ENCODE data around the gene HECTD1. TPM values are rescaled to one million over a fixed set of nuclear protein-coding genes. Genes with fewer than 3 reads are reported as not detected.

The HECTD1 gene
- total and polyA plus RNA-seq, 12 donors: 49.5 to 189 (median 151) TPM

DNA sequence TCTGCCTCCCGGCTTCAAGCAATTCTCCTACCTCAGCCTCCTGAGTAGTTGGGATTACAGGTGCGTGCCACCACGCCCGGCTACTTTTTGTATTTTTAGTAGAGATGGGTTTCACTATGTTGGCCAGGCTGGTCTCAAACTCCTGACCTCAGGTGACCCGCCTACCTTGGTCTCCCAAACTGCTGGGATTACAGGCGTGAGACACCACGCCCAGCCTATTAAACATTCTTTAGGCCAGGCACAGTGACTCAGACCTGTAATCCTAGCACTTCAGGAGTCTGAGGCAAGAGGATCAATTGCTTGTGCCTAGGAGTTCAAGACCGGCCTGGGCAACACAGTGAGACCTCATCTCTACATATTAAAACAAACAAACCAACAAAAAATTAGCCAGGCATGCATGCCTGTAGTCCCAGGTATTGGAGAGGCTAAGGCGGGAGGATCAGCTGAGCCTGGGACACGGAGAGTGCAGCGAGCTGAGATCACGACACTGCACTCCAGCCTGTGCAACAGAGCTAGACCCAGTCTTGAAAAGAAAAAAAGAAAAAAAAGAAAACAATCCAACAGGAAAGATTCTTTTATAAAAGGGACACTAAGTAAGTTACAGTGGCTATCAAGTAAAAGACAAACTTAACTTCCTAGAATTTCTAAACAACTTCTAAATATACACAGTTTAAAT lies 70.2 kb downstream of the HECTD1 start:
- intact Hi-C loops (cut with DNase I): loop anchor here in 2 of 10 donors (10.0 kb wide), 1 partner anchor 217 kb away; no protein-coding TSS in a partner anchor
- no peaks in the 10 kb centered on the region for H3K4me1 ChIP-seq
- H3K36me3 ChIP-seq: peaks cover 0 to 100% (median 49%) of the 10 kb centered on the region in 9 donors
- TF ChIP-seq, protein P1, sequence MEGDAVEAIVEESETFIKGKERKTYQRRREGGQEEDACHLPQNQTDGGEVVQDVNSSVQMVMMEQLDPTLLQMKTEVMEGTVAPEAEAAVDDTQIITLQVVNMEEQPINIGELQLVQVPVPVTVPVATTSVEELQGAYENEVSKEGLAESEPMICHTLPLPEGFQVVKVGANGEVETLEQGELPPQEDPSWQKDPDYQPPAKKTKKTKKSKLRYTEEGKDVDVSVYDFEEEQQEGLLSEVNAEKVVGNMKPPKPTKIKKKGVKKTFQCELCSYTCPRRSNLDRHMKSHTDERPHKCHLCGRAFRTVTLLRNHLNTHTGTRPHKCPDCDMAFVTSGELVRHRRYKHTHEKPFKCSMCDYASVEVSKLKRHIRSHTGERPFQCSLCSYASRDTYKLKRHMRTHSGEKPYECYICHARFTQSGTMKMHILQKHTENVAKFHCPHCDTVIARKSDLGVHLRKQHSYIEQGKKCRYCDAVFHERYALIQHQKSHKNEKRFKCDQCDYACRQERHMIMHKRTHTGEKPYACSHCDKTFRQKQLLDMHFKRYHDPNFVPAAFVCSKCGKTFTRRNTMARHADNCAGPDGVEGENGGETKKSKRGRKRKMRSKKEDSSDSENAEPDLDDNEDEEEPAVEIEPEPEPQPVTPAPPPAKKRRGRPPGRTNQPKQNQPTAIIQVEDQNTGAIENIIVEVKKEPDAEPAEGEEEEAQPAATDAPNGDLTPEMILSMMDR (IDR thresholded peaks at IDR 0.05): no peak
- H3K9me3 ChIP-seq: no peaks in the 10 kb centered on the region
- no peak for ATAC-seq
- H3K27ac ChIP-seq: no peak overlapping the region
- H3K27me3 ChIP-seq: no peaks in the 10 kb centered on the region
- WGBS, 2 donors: 98 to 99% methylated on average over 12 of the region's 12 CpGs
- no peak overlapping the region for H3K4me3 ChIP-seq
- DNase-seq: no peak

DNA sequence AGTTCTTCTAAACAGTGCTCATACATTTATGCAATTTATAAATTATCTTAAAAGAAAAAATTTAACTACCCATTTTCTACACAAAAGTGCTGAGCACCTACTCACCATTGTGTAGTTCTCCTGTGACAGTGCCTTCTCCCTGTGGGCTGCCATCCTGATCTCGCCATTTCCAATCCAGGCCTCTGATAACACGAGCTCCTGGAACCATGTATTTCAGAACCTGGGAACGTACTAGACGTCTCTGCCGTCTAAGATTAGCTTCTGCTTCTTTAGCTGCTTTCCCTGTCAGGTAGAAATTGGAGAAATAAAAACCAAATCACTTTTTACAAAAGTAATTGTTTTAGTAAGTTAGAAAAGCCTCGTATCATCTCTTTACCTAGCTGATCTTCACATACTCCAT lies 74.5 kb downstream of the HECTD1 start:
- no peaks in the 10 kb centered on the region for H3K27me3 ChIP-seq
- no peak overlapping the region for H3K27ac ChIP-seq
- no peaks in the 10 kb centered on the region for H3K9me3 ChIP-seq
- H3K4me1 ChIP-seq: peaks cover 0 to 9% (median 0%) of the 10 kb centered on the region in 9 donors
- H3K4me3 ChIP-seq: no peak overlapping the region
- peaks cover 0 to 100% (median 55%) of the 10 kb centered on the region in 9 donors for H3K36me3 ChIP-seq
- ATAC-seq (no peak), DNase-seq (no peak)
- intact Hi-C loops (cut with DNase I): loop anchor here in 2 of 10 donors (10.0 kb wide), 1 partner anchor 222 kb away; no protein-coding TSS in a partner anchor
- TF ChIP-seq, protein P1 (IDR thresholded peaks at IDR 0.05): no peak
- WGBS, 2 donors: 69 to 75% methylated on average over 6 of the region's 6 CpGs

DNA sequence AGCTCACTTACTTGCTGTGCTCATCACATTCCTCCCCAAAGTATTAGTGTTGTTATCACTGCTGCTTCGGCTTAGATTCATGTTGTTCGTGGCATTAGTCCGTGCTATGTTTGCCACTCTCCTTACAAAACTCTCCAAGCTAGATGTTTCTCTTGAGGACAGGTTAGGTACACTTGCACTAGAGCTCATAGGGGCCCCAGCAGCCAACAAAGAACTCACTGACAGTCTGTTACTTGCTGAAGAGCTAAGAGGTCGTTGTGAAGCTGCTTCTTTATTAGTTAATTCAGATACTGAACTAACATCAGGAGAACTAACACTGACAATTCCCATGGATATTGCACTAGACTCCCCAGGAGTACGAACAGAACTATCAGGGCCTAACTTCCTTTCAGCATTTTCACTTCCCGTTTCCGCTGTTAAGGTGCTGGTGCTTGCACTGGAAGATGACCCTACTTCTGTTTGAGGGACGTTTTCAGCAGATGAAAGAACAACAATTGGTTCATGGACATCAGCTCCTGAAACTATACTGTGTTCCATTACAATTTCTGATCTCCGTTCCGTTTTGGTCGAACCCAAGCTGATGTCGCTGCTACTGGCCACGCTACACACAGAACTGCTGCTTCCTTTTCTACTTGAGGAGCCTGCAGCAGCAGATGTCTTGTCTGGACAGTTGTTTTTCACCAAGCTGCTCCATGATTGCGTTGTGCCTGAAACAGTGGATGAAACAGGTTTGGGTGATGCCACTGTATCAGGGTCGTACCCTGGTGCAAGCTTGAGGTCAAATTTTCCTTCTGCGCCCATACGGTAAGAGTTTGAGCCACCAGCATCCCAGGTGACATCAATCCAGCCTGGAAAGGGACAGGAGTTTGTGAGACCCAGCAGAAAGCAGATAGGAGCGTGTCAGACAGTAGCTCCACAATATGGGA lies 78.7 kb downstream of the HECTD1 start:
- intact Hi-C loops (cut with DNase I): loop anchor here in 1 of 10 donors (5.0 kb wide), 1 partner anchor 173 kb away; no protein-coding TSS in a partner anchor
- TF ChIP-seq, protein P1 (IDR thresholded peaks at IDR 0.05): no peak

DNA sequence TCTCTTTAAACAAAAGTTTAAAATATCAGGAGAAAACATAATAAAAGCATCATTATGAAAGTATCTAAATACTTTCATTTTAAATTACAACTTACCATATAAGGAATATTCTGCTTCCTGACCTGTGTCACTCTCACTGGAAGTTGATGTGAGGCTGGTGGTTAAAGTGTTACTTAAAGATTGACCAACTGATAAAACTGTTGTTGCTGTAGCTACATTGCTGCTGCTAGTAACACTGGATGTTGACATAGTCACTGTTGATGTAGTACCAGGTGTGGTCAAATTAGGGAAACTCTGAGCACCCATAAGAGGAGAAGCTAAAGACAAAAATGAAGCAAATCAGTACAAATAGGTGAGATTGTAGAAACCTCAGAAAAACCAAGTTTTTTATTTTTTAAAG lies 79.9 kb downstream of the HECTD1 start:
- Histone ChIP-seq H3K27ac (no peak overlapping the region), H3K4me1 (peaks cover 0 to 10% (median 0%) of the 10 kb centered on the region in 9 donors), H3K9me3 (no peaks in the 10 kb centered on the region), H3K27me3 (no peaks in the 10 kb centered on the region), H3K4me3 (no peak overlapping the region), H3K36me3 (peaks cover 0 to 100% (median 61%) of the 10 kb centered on the region in 9 donors)
- DNase-seq (no peak), ATAC-seq (no peak)
- intact Hi-C loops (cut with DNase I): loop anchor here in 1 of 10 donors (5.0 kb wide), 1 partner anchor 175 kb away; no protein-coding TSS in a partner anchor
- TF ChIP-seq, protein P1 (IDR thresholded peaks at IDR 0.05): no peak

More for the DNA sequence above, 78.7 kb downstream of the HECTD1 start:
- Histone ChIP-seq H3K9me3 (no peaks in the 10 kb centered on the region), H3K27me3 (no peaks in the 10 kb centered on the region), H3K36me3 (peaks cover 0 to 100% (median 65%) of the 10 kb centered on the region in 9 donors), H3K4me1 (peaks cover 0 to 10% (median 0%) of the 10 kb centered on the region in 9 donors), H3K27ac (no peak overlapping the region), H3K4me3 (no peak overlapping the region)
- no peak for DNase-seq
- 86 to 87% methylated on average over 18 of the region's 18 CpGs for WGBS, 2 donors
- ATAC-seq: no peak

Measured in heart right ventricle (tissue), 16 donors.